Anterior cingulate cortex (tissue), 58 donors: ENCODE data around the gene LRRC43.

Experiments
- DNase-seq, 58 donors: peaks; one replicate each; lab custom pipeline; 2025; lab: John Stamatoyannopoulos, UW

The LRRC43 gene

DNA sequence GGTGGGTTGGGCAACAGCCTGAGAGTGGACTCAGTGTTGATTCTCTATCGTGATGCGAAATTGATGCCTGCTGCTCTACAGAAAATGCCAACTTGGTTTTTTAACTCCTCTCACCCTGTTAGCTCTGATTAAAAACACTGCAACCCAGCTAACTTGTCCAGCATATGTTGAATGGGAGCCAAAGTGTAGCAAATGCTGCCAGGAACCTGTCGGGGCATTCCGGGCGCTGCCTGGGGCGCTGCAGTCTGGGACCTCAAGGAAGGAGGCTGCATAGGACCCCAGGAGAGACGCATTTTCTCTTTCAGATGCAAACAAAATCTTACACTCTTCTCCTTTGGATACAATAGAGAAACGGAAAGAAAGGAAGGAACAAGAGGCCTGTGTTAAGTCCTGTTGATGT is 24.5 kb downstream of the LRRC43 start:
- DNase-seq = no peak

DNA sequence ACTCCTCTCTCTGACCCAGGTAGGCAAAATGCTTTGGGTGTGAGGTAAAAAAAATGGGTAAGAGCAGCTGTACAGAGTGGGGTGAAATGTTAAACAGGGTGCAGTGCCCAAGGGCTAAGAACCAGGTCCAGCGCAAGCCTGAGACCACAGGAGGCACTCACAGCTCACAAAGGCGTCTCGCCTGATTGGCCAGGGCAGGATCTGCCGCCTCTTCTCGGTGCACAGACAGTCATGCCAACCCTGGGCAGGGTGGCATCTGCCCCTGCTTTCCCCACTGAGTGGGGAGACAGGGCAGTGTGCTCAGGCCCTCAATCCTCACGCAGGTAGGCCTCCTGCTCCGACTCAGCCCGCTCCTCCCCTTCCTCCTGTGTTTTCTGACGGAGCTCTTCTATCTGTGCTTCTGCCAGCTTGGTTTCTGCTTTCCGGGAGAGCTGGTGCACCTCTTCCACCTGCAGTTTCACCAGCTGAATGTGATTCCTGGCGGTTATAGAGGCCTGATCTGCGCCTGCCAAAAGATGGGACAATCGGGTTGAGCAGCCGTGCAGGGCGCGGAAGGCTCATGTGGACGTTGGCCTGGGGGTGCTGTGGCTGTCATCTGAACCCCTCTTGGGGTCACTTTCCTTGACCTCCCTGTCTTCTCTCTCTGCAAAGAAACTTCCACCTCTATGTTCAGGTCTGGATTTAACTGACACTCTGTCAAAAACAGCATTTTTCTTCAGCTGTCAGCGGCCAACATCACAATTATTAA is 25.3 kb downstream of the LRRC43 start:
- no peak for DNase-seq

GRCh38 chr12:122215771-122216170 is 32.8 kb downstream of the LRRC43 start:
- DNase-seq = no peak

GRCh38 chr12:122216445-122216844 is 33.5 kb downstream of the LRRC43 start:
- DNase-seq = no peak

GRCh38 chr12:122225683-122226365 is 42.9 kb downstream of the LRRC43 start, which contains the start of gene DIABLO:
DIABLO (minus strand) TSS chr12:122226052; CDS start chr12:122226014, 38 bp downstream.
- DNase-seq = peak; percentile 96 to 100 (median 100)

GRCh38 chr12:122226366-122227125 is 43.6 kb downstream of the LRRC43 start:
- no peak for DNase-seq

GRCh38 chr12:122227341-122227740 is 44.4 kb downstream of the LRRC43 start:
- no peak for DNase-seq

- no peak for DNase-seq
Measured at GRCh38 chr12:122228092-122228491, 45.2 kb downstream of the LRRC43 start.

DNA sequence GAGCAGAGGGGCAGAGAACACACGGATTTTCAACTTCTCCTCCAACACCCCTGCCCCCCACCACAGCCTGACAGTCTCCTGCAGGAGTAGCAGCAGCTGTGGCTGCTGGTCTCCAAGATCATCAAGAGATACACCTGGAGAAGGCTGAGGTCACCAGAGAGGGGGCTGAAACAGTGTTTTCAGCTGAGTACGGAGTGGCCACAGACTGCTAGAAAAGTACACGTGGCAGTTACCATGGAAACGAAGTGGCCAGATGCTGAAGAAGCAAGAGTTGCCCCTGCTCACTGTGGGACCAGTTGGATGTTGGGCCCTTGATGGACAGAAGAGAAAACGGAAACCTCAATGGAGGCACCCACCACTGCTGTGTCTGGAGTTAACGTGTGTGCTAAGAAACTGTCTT is 47.9 kb downstream of the LRRC43 start:
- DNase-seq = no peak

- DNase-seq = no peak
Measured at GRCh38 chr12:122232691-122233090, 49.8 kb downstream of the LRRC43 start.

DNA sequence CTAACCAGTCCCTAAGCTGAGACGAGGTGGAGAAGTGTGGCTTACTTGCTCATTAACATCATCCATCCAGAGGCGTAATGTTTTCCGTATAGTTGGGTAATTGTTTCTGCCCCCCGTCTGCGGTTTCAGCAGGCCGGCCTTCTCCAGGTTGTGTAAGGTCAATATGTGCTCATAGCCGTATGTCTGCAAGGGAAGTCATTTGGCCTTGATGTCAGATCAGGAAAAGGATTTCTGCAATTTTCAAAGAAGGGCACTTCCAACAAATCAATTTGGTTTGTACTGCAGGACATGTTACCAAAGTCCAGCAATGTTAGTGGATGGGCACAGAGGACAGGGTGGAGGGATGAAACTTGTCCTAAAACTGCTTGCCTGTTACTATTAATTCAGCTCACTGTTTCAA is 52.8 kb downstream of the LRRC43 start:
- DNase-seq = no peak

- DNase-seq = no peak
Measured at GRCh38 chr12:122238861-122239260, 55.9 kb downstream of the LRRC43 start.

- no peak for DNase-seq
Measured at GRCh38 chr12:122243965-122244364, 61.0 kb downstream of the LRRC43 start.

DNA sequence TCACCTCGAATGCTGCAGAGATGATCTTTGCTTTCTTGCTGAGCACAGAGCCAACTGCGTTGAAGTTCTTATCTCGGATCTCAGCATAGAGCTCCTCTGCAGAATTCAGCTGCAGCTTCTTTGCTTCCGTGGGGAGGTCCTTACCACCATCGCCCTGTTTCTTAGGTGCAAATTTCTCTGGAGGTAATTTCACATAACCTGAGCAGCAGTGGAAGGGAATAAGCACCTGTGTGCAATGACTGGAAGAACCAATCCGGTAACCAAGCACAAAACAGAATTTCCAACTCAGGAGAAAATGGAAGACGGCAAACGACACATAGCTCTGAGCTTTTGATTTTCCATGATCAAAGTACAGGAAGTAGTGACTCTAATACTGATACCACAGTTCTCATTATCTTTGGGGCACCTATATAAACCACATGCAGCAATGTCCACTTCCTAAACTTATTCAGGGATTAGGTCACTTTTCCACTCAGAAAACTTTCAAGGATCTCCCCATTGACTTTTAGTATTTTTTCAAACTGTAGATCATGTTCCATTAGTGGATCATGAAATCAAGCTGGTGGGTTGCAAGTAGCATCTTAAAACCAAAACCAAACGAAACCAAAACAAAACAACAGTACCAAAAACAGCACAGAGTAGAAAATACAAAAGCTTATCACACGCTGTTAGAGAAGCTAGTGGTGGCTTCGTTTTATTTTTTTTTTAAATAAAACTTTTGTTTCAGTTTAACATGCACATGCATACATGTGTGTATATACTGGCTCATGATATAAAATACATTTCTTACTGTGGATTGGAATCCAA is 61.8 kb downstream of the LRRC43 start:
- DNase-seq = no peak

- DNase-seq = no peak
Measured at GRCh38 chr12:122245553-122245952, 62.6 kb downstream of the LRRC43 start.

GRCh38 chr12:122250047-122250446 is 67.1 kb downstream of the LRRC43 start:
- peak in 3 of 58 donors; percentile 6 to 21 (median 10) for DNase-seq

- DNase-seq = no peak
Measured at GRCh38 chr12:122250536-122250935, 67.6 kb downstream of the LRRC43 start.
